Cardiac muscle cell (in vitro differentiated cells and primary cell): ENCODE data around the gene PI4K2A. TPM values are rescaled to one million over a fixed set of nuclear protein-coding genes. Genes with fewer than 3 reads are reported as not detected.

Source experiments
- DNase-seq, 2 donors: peaks; one replicate each; pipeline versions ENCODE4 v3.0.0 to v3.0.0-alpha.2; 2010 to 2017; ENCODE audit warnings: low read depth in 1 of 2, low spot score in 1 of 2
- H3K27ac ChIP-seq: fragments of 200-600 bp; sonication (generic); 2 replicates; pipeline ENCODE4 v1.5.1; 2016
- H3K27me3 ChIP-seq: fragments of 200-600 bp; sonication (generic); 2 replicates; pipeline ENCODE4 v1.6.0; 2016; ENCODE audit warnings: control low read depth
- H3K36me3 ChIP-seq: fragments of 200-600 bp; sonication (generic); 2 replicates; pipeline ENCODE4 v1.5.1; 2016; ENCODE audit warnings: control low read depth
- H3K4me1 ChIP-seq: fragments of 200-600 bp; sonication (generic); 2 replicates; pipeline ENCODE4 v1.8.1; 2017; ENCODE audit warnings: low read depth, mild to moderate bottlenecking, mixed run types
- H3K4me3 ChIP-seq: fragments of 200-600 bp; sonication (generic); 2 replicates; pipeline ENCODE4 v1.5.1; 2016; ENCODE audit warnings: mild to moderate bottlenecking
- H3K9me3 ChIP-seq: fragments of 200-600 bp; sonication (generic); 2 replicates; pipeline ENCODE4 v1.5.1; 2017; ENCODE audit warnings: low read depth, mild to moderate bottlenecking, control low read depth
- CTCF ChIP-seq: IDR thresholded peaks from 2 replicates; pipeline ENCODE4 v1.5.1; 2012; ENCODE audit warnings: low read depth, mild to moderate bottlenecking, low read length
- polyA plus RNA-seq: library from polyadenylated mRNA; unstranded; fragments of >200 nt; fragmentation: Nextera tagmentation; extraction: Ambion mirVana; gene quantifications from 2 replicates; pipeline ENCODE4 v1.2.1, GENCODE V29; 2016
- total RNA-seq: library from RNA; depleted of rRNA; stranded (reverse); fragments of >200 nt; gene quantifications from 2 replicates; pipeline ENCODE4 v1.2.3, GENCODE V29; 2016

Gene PI4K2A
- total and polyA plus RNA-seq, 2 experiments from 2014 or later: 19.7 to 20.1 TPM

GRCh38 chr10:97719602-97720001, 79.1 kb downstream of the PI4K2A start:
- no peak for TF ChIP-seq CTCF
- H3K36me3 ChIP-seq: no peaks in the 10 kb centered on the region
- H3K4me3 ChIP-seq: no peak overlapping the region
- no peak overlapping the region for H3K27ac ChIP-seq
- no peaks in the 10 kb centered on the region for H3K27me3 ChIP-seq
- H3K9me3 ChIP-seq: no peaks in the 10 kb centered on the region
- H3K4me1 ChIP-seq: no peaks in the 10 kb centered on the region
- DNase-seq: no peak

GRCh38 chr10:97721871-97722780, 81.7 kb downstream of the PI4K2A start:
- Histone ChIP-seq H3K4me1 (no peaks in the 10 kb centered on the region), H3K4me3 (no peak overlapping the region), H3K36me3 (no peaks in the 10 kb centered on the region), H3K27ac (no peak overlapping the region), H3K9me3 (no peaks in the 10 kb centered on the region), H3K27me3 (no peaks in the 10 kb centered on the region)
- DNase-seq: no peak
- no peak for TF ChIP-seq CTCF

- H3K27ac ChIP-seq: no peak overlapping the region
- H3K36me3 ChIP-seq: no peaks in the 10 kb centered on the region
- H3K9me3 ChIP-seq: no peaks in the 10 kb centered on the region
- no peaks in the 10 kb centered on the region for H3K27me3 ChIP-seq
- TF ChIP-seq CTCF: no peak
- H3K4me3 ChIP-seq: no peak overlapping the region
- no peaks in the 10 kb centered on the region for H3K4me1 ChIP-seq
- DNase-seq: no peak
Observed at GRCh38 chr10:97723001-97723400, 82.5 kb downstream of the PI4K2A start.

GRCh38 chr10:97724341-97724941, 84.0 kb downstream of the PI4K2A start:
- peak in 1 of 2 donors; percentile 54 for DNase-seq
- Histone ChIP-seq H3K4me3 (no peak overlapping the region), H3K36me3 (no peaks in the 10 kb centered on the region), H3K9me3 (no peaks in the 10 kb centered on the region), H3K4me1 (no peaks in the 10 kb centered on the region), H3K27me3 (no peaks in the 10 kb centered on the region), H3K27ac (no peak overlapping the region)
- TF ChIP-seq CTCF: no peak

Other genes starting within 250 kb of the PI4K2A start
- 14.5 and 16.2 TPM in 2 replicates for gene RRP12, start 239.3 kb upstream of the PI4K2A start, total RNA-seq
- gene RRP12, start 239.3 kb upstream of the PI4K2A start, polyA plus RNA-seq: 14.8 and 14.9 TPM in 2 replicates
- 912 and 1,364 TPM in 2 replicates for gene PGAM1, start 214.5 kb upstream of the PI4K2A start, total RNA-seq
- gene PGAM1, start 214.5 kb upstream of the PI4K2A start, polyA plus RNA-seq: 1,322 and 1,889 TPM in 2 replicates
- gene EXOSC1, start 194.7 kb upstream of the PI4K2A start, total RNA-seq: 33.6 and 38.3 TPM in 2 replicates
- 56.5 and 75.0 TPM in 2 replicates for gene EXOSC1, start 194.7 kb upstream of the PI4K2A start, polyA plus RNA-seq
- 30.8 and 43.2 TPM in 2 replicates for gene ZDHHC16, start 194.5 kb upstream of the PI4K2A start, total RNA-seq
- gene ZDHHC16, start 194.5 kb upstream of the PI4K2A start, polyA plus RNA-seq: 58.4 and 85.5 TPM in 2 replicates
- 94.0 and 124 TPM in 2 replicates for gene MMS19, start 142.2 kb upstream of the PI4K2A start, total RNA-seq
- 72.5 and 85.6 TPM in 2 replicates for gene MMS19, start 142.2 kb upstream of the PI4K2A start, polyA plus RNA-seq
- gene UBTD1, start 141.7 kb upstream of the PI4K2A start, total RNA-seq: 9.5 and 13.5 TPM in 2 replicates
- gene UBTD1, start 141.7 kb upstream of the PI4K2A start, polyA plus RNA-seq: 13.1 and 15.8 TPM in 2 replicates
- not detected in 2 replicates for gene ANKRD2, start 67.9 kb upstream of the PI4K2A start, total RNA-seq
- gene ANKRD2, start 67.9 kb upstream of the PI4K2A start, polyA plus RNA-seq: not detected in 2 replicates
- 2.1 and 3.8 TPM in 2 replicates for gene HOGA1, start 56.3 kb upstream of the PI4K2A start, total RNA-seq
- 2.1 and 5.3 TPM in 2 replicates for gene HOGA1, start 56.3 kb upstream of the PI4K2A start, polyA plus RNA-seq
- 0.25 and 0.30 TPM in 2 replicates for gene C10orf62, start 51.0 kb upstream of the PI4K2A start, total RNA-seq
- gene C10orf62, start 51.0 kb upstream of the PI4K2A start, polyA plus RNA-seq: not detected in 2 replicates
- 16.8 and 18.7 TPM in 2 replicates for gene MORN4, start 7.2 kb upstream of the PI4K2A start, total RNA-seq
- 48.1 and 61.4 TPM in 2 replicates for gene MORN4, start 7.2 kb upstream of the PI4K2A start, polyA plus RNA-seq
- 8.7 and 19.0 TPM in 2 replicates for gene AVPI1, start 46.6 kb downstream of the PI4K2A start, total RNA-seq
- 12.9 and 15.8 TPM in 2 replicates for gene AVPI1, start 46.6 kb downstream of the PI4K2A start, polyA plus RNA-seq
- 35.2 and 38.3 TPM in 2 replicates for gene MARVELD1, start 73.1 kb downstream of the PI4K2A start, total RNA-seq
- 41.7 and 55.5 TPM in 2 replicates for gene MARVELD1, start 73.1 kb downstream of the PI4K2A start, polyA plus RNA-seq
- 39.1 and 59.8 TPM in 2 replicates for gene ZFYVE27, start 96.5 kb downstream of the PI4K2A start, total RNA-seq
- 50.7 and 52.8 TPM in 2 replicates for gene ZFYVE27, start 96.5 kb downstream of the PI4K2A start, polyA plus RNA-seq
- gene SFRP5, start 131.3 kb downstream of the PI4K2A start, total RNA-seq: 23.7 and 35.0 TPM in 2 replicates
- 29.3 and 38.2 TPM in 2 replicates for gene SFRP5, start 131.3 kb downstream of the PI4K2A start, polyA plus RNA-seq
- 0.18 and 0.27 TPM in 2 replicates for gene GOLGA7B, start 209.2 kb downstream of the PI4K2A start, total RNA-seq
- 0.19 and 2.8 TPM in 2 replicates for gene GOLGA7B, start 209.2 kb downstream of the PI4K2A start, polyA plus RNA-seq